Smooth muscle cell (in vitro differentiated cells): Measurements from ENCODE around the gene CACNB4. TPM values are rescaled to one million over a fixed set of nuclear protein-coding genes. Genes with fewer than 3 reads are reported as not detected.
"Not testable (repeated sequence)": the region's sequence is repeated elsewhere in the genome, so short reads cannot be mapped to it uniquely, and the experiment has no call there.

Experiments used
- DNase-seq: peaks from one replicate; lab custom pipeline; 2025; ENCODE audit not compliant: unreplicated experiment; lab: John Stamatoyannopoulos, UW
- H2AFZ ChIP-seq: fragments of 200-600 bp; sonication (generic); 2 replicates; pipeline ENCODE4 v1.6.0; 2016; ENCODE audit warnings: antibody characterized with exemption, low read depth, mild to moderate bottlenecking
- H3F3A ChIP-seq: fragments of 200-600 bp; sonication (generic); 2 replicates; pipeline ENCODE4 v1.6.0; 2017; ENCODE audit warnings: antibody characterized with exemption, low read depth
- H3K27ac ChIP-seq: fragments of 200-600 bp; sonication (generic); 2 replicates; pipeline ENCODE4 v1.5.1; 2016; ENCODE audit warnings: low read depth, mild to moderate bottlenecking
- H3K27me3 ChIP-seq: fragments of 200-600 bp; sonication (generic); 2 replicates; pipeline ENCODE4 v1.6.1; 2016; ENCODE audit warnings: low read depth, mild to moderate bottlenecking
- H3K36me3 ChIP-seq: fragments of 200-600 bp; sonication (generic); 2 replicates; pipeline ENCODE4 v1.5.1; 2016; ENCODE audit warnings: low read depth
- H3K4me1 ChIP-seq: fragments of 200-600 bp; sonication (generic); 2 replicates; pipeline ENCODE4 v1.5.1; 2016; ENCODE audit warnings: low read depth
- H3K4me2 ChIP-seq: fragments of 200-600 bp; sonication (generic); 2 replicates; pipeline ENCODE4 v1.6.0; 2016; ENCODE audit warnings: mild to moderate bottlenecking
- H3K4me3 ChIP-seq: fragments of 200-600 bp; sonication (generic); 2 replicates; pipeline ENCODE4 v1.5.1; 2016; ENCODE audit warnings: mild to moderate bottlenecking
- H3K79me2 ChIP-seq: fragments of 200-600 bp; sonication (generic); 2 replicates; pipeline ENCODE4 v1.6.0; 2016; ENCODE audit warnings: low read depth, mild to moderate bottlenecking
- H3K9ac ChIP-seq: fragments of 200-600 bp; sonication (generic); 2 replicates; pipeline ENCODE4 v1.6.0; 2016; ENCODE audit warnings: low read depth
- H3K9me3 ChIP-seq: fragments of 200-600 bp; sonication (generic); replicated peaks from 2 replicates; pipeline ENCODE4 v1.5.1; 2016; ENCODE audit warnings: low read depth
- H4K20me1 ChIP-seq: fragments of 200-600 bp; sonication (generic); 2 replicates; pipeline ENCODE4 v1.6.0; 2016; ENCODE audit warnings: low read depth
- WGBS: methylation state at CpG from one replicate; pipeline ENCODE4 v1.1.7; 2016; ENCODE audit warnings: low lambda C conversion rate; 5-methylcytosine and 5-hydroxymethylcytosine counted together
- polyA plus RNA-seq: library from polyadenylated mRNA; unstranded; fragments of >200 nt; fragmentation: Nextera tagmentation; extraction: Ambion mirVana; gene quantifications from 2 replicates; pipeline ENCODE4 v1.2.1, GENCODE V29; 2016
- total RNA-seq: library from RNA; depleted of rRNA; stranded (reverse); fragments of >200 nt; gene quantifications from 2 replicates; pipeline ENCODE4 v1.2.3, GENCODE V29; 2014
- TF ChIP-seq, protein P1 (sequence below): fragments of 200-600 bp; sonication (generic); IDR thresholded peaks from 2 replicates; pipeline ENCODE4 v1.5.1; 2017; ENCODE audit warnings: borderline replicate concordance, mild to moderate bottlenecking, antibody characterized with exemption; ENCODE audit not compliant: insufficient read depth, poor library complexity, severe bottlenecking

CACNB4 gene
- total and polyA plus RNA-seq, 2 experiments from 2014 or later: 0.06 to 1.4 TPM

- no peaks in the 10 kb centered on the region for H3K27me3 ChIP-seq
- no peak overlapping the region for H3K4me2 ChIP-seq
- 95% methylated on average over 2 of the region's 2 CpGs for WGBS
These were observed 6.7 kb downstream of the CACNB4 start for GRCh38 chr2:152092095-152092494.

GRCh38 chr2:152090726-152091125, 8.1 kb downstream of the CACNB4 start:
- H3K4me3 ChIP-seq, H3K4me1 ChIP-seq, H3F3A ChIP-seq, H3K9ac ChIP-seq, H3K36me3 ChIP-seq, DNase-seq, H2AFZ ChIP-seq, H3K79me2 ChIP-seq, H3K27ac ChIP-seq, H4K20me1 ChIP-seq, H3K27me3 ChIP-seq, H3K4me2 ChIP-seq, H3K9me3 ChIP-seq: not testable (repeated sequence)
- WGBS: 95% methylated on average over 4 of the region's 4 CpGs

More at GRCh38 chr2:152092095-152092494, 6.7 kb downstream of the CACNB4 start:
- Histone ChIP-seq H3F3A (no peaks in the 10 kb centered on the region), H3K36me3 (no peaks in the 10 kb centered on the region), H2AFZ (no peak overlapping the region), H3K4me3 (no peak overlapping the region), H3K27ac (no peak overlapping the region), H3K4me1 (no peaks in the 10 kb centered on the region), H3K79me2 (no peaks in the 10 kb centered on the region), H3K9me3 (no peaks in the 10 kb centered on the region), H3K9ac (no peak overlapping the region), H4K20me1 (no peaks in the 10 kb centered on the region)
- TF ChIP-seq, protein P1, sequence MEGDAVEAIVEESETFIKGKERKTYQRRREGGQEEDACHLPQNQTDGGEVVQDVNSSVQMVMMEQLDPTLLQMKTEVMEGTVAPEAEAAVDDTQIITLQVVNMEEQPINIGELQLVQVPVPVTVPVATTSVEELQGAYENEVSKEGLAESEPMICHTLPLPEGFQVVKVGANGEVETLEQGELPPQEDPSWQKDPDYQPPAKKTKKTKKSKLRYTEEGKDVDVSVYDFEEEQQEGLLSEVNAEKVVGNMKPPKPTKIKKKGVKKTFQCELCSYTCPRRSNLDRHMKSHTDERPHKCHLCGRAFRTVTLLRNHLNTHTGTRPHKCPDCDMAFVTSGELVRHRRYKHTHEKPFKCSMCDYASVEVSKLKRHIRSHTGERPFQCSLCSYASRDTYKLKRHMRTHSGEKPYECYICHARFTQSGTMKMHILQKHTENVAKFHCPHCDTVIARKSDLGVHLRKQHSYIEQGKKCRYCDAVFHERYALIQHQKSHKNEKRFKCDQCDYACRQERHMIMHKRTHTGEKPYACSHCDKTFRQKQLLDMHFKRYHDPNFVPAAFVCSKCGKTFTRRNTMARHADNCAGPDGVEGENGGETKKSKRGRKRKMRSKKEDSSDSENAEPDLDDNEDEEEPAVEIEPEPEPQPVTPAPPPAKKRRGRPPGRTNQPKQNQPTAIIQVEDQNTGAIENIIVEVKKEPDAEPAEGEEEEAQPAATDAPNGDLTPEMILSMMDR: no peak
- DNase-seq: no peak

GRCh38 chr2:152089238-152089637, 9.6 kb downstream of the CACNB4 start:
- Histone ChIP-seq H3K9me3 (no peaks in the 10 kb centered on the region), H3K4me3 (no peak overlapping the region), H3K27me3 (no peaks in the 10 kb centered on the region), H3K79me2 (no peaks in the 10 kb centered on the region), H3K4me2 (no peak overlapping the region), H2AFZ (no peak overlapping the region), H3F3A (no peaks in the 10 kb centered on the region), H3K9ac (no peak overlapping the region), H3K4me1 (no peaks in the 10 kb centered on the region), H3K36me3 (no peaks in the 10 kb centered on the region), H4K20me1 (no peaks in the 10 kb centered on the region), H3K27ac (no peak overlapping the region)
- DNase-seq: no peak
- 96% methylated on average over 2 of the region's 2 CpGs for WGBS
- TF ChIP-seq, protein P1: no peak

DNA sequence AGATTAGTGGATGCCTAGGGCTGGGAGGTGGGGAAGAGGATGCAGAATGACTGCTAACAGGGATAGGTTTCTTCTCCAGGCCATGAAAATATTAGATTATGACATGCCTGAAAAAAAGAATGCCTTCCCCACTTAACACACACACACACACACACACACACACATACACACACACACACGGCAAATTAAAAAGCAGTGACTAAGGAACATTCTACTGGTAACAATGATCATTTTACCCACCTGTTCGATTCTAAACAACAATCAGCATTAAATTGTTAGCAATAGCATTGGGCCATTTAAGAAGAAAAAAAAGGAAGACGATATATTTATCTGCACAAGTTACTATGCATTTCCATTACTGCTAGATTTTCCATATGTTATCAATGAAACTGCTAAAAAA, 10.8 kb downstream of the CACNB4 start:
- Histone ChIP-seq H3K4me2 (no peak overlapping the region), H3K36me3 (no peaks in the 10 kb centered on the region), H3K9me3 (no peaks in the 10 kb centered on the region), H3K4me1 (no peaks in the 10 kb centered on the region), H2AFZ (no peak overlapping the region), H3K27ac (no peak overlapping the region), H3F3A (no peaks in the 10 kb centered on the region), H3K79me2 (no peaks in the 10 kb centered on the region), H3K4me3 (no peak overlapping the region), H3K27me3 (no peaks in the 10 kb centered on the region), H4K20me1 (no peaks in the 10 kb centered on the region), H3K9ac (no peak overlapping the region)
- TF ChIP-seq, protein P1: no peak
- DNase-seq: no peak
- 87% methylated on average over 3 of the region's 3 CpGs for WGBS
